ENCODE data around the gene CEACAM5.

Gene CEACAM5

DNA sequence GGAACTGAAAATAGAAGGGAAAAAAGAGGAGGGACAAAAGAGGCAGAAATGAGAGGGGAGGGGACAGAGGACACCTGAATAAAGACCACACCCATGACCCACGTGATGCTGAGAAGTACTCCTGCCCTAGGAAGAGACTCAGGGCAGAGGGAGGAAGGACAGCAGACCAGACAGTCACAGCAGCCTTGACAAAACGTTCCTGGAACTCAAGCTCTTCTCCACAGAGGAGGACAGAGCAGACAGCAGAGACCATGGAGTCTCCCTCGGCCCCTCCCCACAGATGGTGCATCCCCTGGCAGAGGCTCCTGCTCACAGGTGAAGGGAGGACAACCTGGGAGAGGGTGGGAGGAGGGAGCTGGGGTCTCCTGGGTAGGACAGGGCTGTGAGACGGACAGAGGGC is at the start of gene CEACAM5:
TSS of gene CEACAM5 (plus strand) at position 146 of the 400 bp plus-strand sequence. CDS start at position 252, 106 bp downstream.
- DNase-seq, result no peak

GRCh38 chr19:41666075-41666474 is 42.4 kb upstream of the CEACAM5 start:
- DNase-seq, result no peak

- no peak for DNase-seq
These were observed 40.1 kb upstream of the CEACAM5 start for GRCh38 chr19:41668315-41668714.

DNA sequence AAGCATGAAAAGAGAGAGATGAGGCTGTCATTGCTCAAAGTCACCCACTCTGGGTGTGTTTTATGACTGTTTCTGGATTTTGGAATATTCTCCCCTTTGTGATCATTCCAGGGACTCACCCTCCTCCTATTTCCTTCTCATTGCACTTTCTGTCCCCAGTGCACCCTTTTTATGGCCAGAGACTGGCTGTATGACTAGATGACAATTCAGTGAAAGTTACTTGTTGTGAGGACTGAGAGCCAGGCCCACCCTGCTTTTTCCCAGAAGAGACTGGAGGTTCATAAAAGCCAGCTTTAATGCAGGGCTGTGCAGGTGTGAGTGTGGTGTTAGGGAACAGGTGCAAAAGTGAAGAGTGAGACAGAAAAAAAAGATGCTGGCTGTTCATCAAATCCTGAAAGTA is 37.7 kb upstream of the CEACAM5 start:
- no peak for DNase-seq

- no peak for DNase-seq
These were observed 36.9 kb upstream of the CEACAM5 start for GRCh38 chr19:41671486-41671885.

DNA sequence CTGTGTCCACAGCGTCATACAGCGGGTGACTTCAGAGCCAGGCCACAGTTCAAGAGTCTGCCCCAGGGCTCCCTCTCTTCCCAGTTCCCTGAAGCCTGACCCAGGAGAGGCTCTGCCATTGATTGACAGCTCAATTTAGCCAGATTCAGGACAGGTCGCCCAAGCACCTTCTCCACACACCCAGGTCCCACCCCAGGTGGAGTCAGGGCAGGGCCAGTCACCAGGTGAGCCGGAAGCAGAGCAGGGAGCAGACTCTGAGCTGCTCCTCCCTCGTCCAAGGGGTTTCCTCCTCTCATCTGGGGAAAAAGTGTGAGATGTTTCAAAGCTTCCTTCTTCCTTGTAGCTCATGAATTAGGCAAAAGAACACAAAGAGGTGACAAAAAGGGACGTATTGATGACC is 26.0 kb upstream of the CEACAM5 start:
- DNase-seq, result no peak

DNA sequence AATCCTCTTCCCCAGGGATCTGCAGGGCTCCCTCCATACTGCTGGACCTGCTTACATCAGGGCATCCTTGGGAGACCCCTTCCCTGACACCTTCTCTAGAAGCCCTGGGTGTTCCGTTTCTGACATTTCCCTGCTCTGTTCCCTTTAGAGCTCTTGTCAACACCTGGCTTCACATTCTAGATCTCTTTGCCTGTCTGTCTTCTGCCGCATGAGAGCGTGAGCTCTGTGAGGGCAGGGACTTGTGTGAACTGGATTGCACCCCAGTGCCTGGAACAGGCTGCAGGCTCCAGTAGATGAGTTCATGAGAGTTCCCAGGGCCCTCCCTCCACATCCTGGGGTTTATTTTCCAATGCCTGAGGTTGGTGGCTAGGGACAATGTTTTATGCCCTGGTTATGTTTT is 21.0 kb upstream of the CEACAM5 start:
- no peak for DNase-seq

DNA sequence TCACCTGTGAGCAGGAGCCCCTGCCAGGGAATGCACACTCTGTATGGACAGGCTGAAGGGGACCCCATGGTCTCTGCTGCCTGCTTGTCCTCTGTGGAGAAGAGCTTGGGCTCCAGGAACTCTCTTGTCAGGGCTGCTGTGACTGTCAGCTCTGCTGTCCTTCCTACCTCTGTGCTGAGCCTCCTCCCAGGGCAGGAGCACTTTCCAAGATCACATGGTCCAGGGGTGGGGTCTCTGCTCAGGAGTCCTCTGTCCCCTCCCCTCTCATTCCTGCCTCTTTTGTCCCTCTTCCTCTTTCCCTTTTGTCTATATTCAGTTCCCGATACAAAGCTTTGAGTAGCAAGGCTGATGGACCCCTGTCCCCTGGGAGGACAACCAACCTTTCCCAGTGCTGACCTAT is 20.3 kb upstream of the CEACAM5 start, which contains the start of gene CEACAM7:
TSS of gene CEACAM7 (minus strand) at position 173 of the 400 bp plus-strand sequence. CDS start at position 68, 105 bp downstream.
- no peak for DNase-seq

- no peak for DNase-seq
These were observed 19.7 kb upstream of the CEACAM5 start for GRCh38 chr19:41688687-41689086.

DNA sequence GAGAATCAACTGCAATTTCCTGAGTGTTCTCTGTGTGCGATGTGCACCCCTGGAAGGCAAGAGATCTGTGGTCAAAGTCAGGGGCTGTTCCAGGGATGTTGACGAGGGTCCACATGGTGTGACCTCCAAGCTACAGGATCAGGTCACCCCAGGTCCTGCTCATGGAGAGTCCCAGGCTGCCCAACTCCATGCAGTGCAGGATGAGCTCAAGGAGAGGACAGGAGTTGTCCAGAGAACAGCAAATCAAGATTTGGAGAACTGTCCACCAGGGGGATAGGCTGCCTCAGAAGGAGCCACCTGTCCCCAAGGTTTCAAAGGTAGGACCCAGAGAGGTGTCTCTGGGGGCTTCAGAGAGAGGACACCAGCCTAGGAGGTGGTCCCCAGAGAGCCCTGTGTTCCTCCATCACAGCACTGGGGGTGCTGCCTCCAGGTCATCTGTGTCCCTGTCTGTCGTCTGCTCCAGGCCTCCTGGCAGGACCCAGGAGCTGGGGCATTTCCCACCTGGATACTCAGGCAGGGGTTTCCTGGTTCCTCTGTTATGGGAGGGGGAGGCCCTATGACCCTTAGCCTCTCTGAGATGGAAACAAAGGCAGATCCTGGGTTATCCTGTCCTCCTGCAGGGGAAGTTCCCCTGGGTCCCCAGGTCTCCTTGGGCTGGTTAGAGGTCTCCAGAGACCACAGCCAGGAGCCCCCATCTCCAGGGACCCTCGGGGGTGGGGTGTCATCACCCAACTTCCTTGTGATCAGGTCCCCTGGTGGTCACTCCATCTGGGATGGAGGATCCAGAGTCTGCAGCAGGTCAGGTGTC is 18.2 kb upstream of the CEACAM5 start:
- DNase-seq, result no peak

- no peak for DNase-seq
These were observed 17.7 kb upstream of the CEACAM5 start for GRCh38 chr19:41690801-41691065.

GRCh38 chr19:41691268-41691970 is 17.0 kb upstream of the CEACAM5 start:
- no peak for DNase-seq

- DNase-seq, result no peak
These were observed 14.2 kb upstream of the CEACAM5 start for GRCh38 chr19:41694196-41694595.

DNA sequence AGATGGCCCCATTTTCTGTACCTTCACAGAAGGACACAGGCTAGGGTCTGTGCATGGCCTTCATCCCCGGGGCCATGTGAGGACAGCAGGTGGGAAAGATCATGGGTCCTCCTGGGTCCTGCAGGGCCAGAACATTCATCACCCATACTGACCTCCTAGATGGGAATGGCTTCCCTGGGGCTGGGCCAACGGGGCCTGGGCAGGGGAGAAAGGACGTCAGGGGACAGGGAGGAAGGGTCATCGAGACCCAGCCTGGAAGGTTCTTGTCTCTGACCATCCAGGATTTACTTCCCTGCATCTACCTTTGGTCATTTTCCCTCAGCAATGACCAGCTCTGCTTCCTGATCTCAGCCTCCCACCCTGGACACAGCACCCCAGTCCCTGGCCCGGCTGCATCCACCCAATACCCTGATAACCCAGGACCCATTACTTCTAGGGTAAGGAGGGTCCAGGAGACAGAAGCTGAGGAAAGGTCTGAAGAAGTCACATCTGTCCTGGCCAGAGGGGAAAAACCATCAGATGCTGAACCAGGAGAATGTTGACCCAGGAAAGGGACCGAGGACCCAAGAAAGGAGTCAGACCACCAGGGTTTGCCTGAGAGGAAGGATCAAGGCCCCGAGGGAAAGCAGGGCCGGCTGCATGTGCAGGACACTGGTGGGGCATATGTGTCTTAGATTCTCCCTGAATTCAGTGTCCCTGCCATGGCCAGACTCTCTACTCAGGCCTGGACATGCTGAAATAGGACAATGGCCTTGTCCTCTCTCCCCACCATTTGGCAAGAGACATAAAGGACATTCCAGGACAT is 13.4 kb upstream of the CEACAM5 start:
- DNase-seq, result no peak

- no peak for DNase-seq
These were observed 12.7 kb upstream of the CEACAM5 start for GRCh38 chr19:41695745-41696144.

DNA sequence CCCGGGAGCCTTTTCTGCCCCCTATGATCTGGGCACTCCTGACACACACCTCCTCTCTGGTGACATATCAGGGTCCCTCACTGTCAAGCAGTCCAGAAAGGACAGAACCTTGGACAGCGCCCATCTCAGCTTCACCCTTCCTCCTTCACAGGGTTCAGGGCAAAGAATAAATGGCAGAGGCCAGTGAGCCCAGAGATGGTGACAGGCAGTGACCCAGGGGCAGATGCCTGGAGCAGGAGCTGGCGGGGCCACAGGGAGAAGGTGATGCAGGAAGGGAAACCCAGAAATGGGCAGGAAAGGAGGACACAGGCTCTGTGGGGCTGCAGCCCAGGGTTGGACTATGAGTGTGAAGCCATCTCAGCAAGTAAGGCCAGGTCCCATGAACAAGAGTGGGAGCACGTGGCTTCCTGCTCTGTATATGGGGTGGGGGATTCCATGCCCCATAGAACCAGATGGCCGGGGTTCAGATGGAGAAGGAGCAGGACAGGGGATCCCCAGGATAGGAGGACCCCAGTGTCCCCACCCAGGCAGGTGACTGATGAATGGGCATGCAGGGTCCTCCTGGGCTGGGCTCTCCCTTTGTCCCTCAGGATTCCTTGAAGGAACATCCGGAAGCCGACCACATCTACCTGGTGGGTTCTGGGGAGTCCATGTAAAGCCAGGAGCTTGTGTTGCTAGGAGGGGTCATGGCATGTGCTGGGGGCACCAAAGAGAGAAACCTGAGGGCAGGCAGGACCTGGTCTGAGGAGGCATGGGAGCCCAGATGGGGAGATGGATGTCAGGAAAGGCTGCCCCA is 11.8 kb upstream of the CEACAM5 start:
- no peak for DNase-seq

- no peak for DNase-seq
These were observed 11.1 kb upstream of the CEACAM5 start for GRCh38 chr19:41697198-41697855.

- DNase-seq, result no peak
These were observed 9.6 kb upstream of the CEACAM5 start for GRCh38 chr19:41698746-41699230.

GRCh38 chr19:41699231-41699967 is 9.0 kb upstream of the CEACAM5 start:
- no peak for DNase-seq

DNA sequence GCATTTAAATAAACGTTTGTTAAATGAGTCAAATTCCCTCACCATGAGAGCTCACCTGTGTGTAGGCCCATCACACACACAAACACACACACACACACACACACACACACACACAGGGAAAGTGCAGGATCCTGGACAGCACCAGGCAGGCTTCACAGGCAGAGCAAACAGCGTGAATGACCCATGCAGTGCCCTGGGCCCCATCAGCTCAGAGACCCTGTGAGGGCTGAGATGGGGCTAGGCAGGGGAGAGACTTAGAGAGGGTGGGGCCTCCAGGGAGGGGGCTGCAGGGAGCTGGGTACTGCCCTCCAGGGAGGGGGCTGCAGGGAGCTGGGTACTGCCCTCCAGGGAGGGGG is 8.5 kb upstream of the CEACAM5 start:
- no peak for DNase-seq
